SH-SY5Y (cell line): ENCODE measurements around the gene NMUR2.

Source experiments
- GATA2 ChIP-seq: IDR thresholded peaks from 2 replicates; pipeline ENCODE4 v1.6.1; 2011; ENCODE audit warnings: mild to moderate bottlenecking, low read depth, low read length
- GATA3 ChIP-seq: IDR thresholded peaks from 2 replicates; pipeline ENCODE4 v1.6.1; 2011; ENCODE audit warnings: low read depth, mild to moderate bottlenecking, low read length, moderate library complexity

GRCh38 chr5:152353001-152353400 lies 52.1 kb downstream of the NMUR2 start:
- TF ChIP-seq GATA2: no peak
- TF ChIP-seq GATA3: no peak
